B cell (primary cell): Measurements from ENCODE around the gene RNASEH2C. TPM values are rescaled to one million over a fixed set of nuclear protein-coding genes. Genes with fewer than 3 reads are reported as not detected.

Experiments used
- ATAC-seq: fragments of 200-7000 bp; cut with Tn5 transposase; one replicate; pipeline ENCODE4 v1.10.0; 2021; ENCODE audit warnings: low read depth, mild to moderate bottlenecking, moderate number of reproducible peaks, moderate library complexity
- CTCF ChIA-PET: fragments of 350-600 bp; sonication (Branson Sonifier 250); formaldehyde crosslinking; loops from one replicate; lab custom pipeline; 2021; ENCODE audit warnings: antibody characterized with exemption, inconsistent platforms; lab: Charles Lee
- POLR2A ChIA-PET: fragments of 350-600 bp; sonication (Branson Sonifier 250); formaldehyde crosslinking; loops from one replicate; lab custom pipeline; 2021; ENCODE audit warnings: antibody characterized with exemption; lab: Charles Lee
- DNase-seq: peaks from one replicate; pipeline ENCODE4 v3.0.0; 2013
- H2AFZ ChIP-seq: 2 replicates; pipeline ENCODE4 v1.6.1; 2012; ENCODE audit warnings: mild to moderate bottlenecking, low read depth, low read length; ENCODE audit not compliant: insufficient read depth, poor library complexity, severe bottlenecking
- H3K27ac ChIP-seq, 2 donors: 1 replicate in 1 of 2; 2 replicates in 1 of 2; pipeline ENCODE4 v1.5.1; 2012 to 2013; ENCODE audit warnings: low read length in 2 of 2, mild to moderate bottlenecking in 2 of 2, moderate library complexity in 1 of 2
- H3K27me3 ChIP-seq, 4 experiments: fragments of 200-600 bp in 1 of 4; sonication (generic) in 1 of 4; replicated peaks in 1 of 4; 1 replicate in 2 of 4; 2 replicates in 2 of 4; pipeline versions ENCODE4 v1.6.1 to v1.7.0; 2013 to 2016; ENCODE audit warnings: low read length in 3 of 4, mild to moderate bottlenecking in 2 of 4, mixed read lengths in 1 of 4, moderate library complexity in 1 of 4; ENCODE audit not compliant: insufficient read depth in 4 of 4, control insufficient read depth in 3 of 4; ENCODE audit errors: control extremely low read depth in 1 of 4
- H3K36me3 ChIP-seq, 2 experiments: replicated peaks in 1 of 2; 1 replicate in 1 of 2; 2 replicates in 1 of 2; pipeline versions ENCODE4 v1.6.1 to v1.7.1; 2013; ENCODE audit warnings: low read length in 1 of 2; ENCODE audit not compliant: insufficient read depth in 2 of 2, control insufficient read depth in 1 of 2; ENCODE audit errors: control extremely low read depth in 1 of 2, extremely low read depth in 1 of 2
- H3K4me1 ChIP-seq, 2 donors: fragments of 200-600 bp in 1 of 2; sonication (generic) in 1 of 2; 1 replicate in 1 of 2; 2 replicates in 1 of 2; pipeline versions ENCODE4 v1.5.1 to v1.6.1; 2013 to 2017; ENCODE audit warnings: low read length in 2 of 2; ENCODE audit not compliant: control insufficient read depth in 2 of 2, insufficient read depth in 2 of 2
- H3K4me2 ChIP-seq: replicated peaks from 2 replicates; pipeline ENCODE3; 2012; ENCODE audit warnings: mild to moderate bottlenecking, low read depth, low read length; ENCODE audit not compliant: poor library complexity, severe bottlenecking
- H3K4me3 ChIP-seq, 5 experiments: fragments of 200-600 bp in 1 of 5; sonication (generic) in 1 of 5; 1 replicate in 3 of 5; 2 replicates in 2 of 5; pipeline versions ENCODE4 v1.5.1 to v1.7.0; 2011 to 2016; ENCODE audit warnings: low read length in 4 of 5, mild to moderate bottlenecking in 4 of 5, low read depth in 2 of 5, control low read depth in 1 of 5, moderate library complexity in 1 of 5; ENCODE audit not compliant: insufficient read depth in 1 of 5; ENCODE audit errors: control extremely low read depth in 1 of 5, extremely low read depth in 1 of 5
- H3K79me2 ChIP-seq: fragments of 200-600 bp; sonication (generic); one replicate; pipeline ENCODE4 v1.6.0; 2016; ENCODE audit warnings: low read length; ENCODE audit not compliant: control insufficient read depth, insufficient read depth
- H3K9ac ChIP-seq: fragments of 200-600 bp; sonication (generic); 2 replicates; pipeline ENCODE4 v1.6.1; 2017; ENCODE audit warnings: mild to moderate bottlenecking, low read length, moderate library complexity
- H3K9me3 ChIP-seq, 3 donors: one replicate each; pipeline versions ENCODE4 v1.6.1 to v1.7.1; 2013; ENCODE audit warnings: low read length in 2 of 3; ENCODE audit not compliant: control insufficient read depth in 2 of 3, insufficient read depth in 1 of 3; ENCODE audit errors: control extremely low read depth in 1 of 3
- H4K20me1 ChIP-seq: 2 replicates; pipeline ENCODE4 v1.6.0; 2012; ENCODE audit warnings: mild to moderate bottlenecking, low read length; ENCODE audit not compliant: insufficient read depth, control insufficient read depth, poor library complexity, severe bottlenecking
- H3K27ac Mint-ChIP-seq: one replicate; pipeline ENCODE4 v1.8.0; 2021; ENCODE audit warnings: mixed read lengths
- H3K27me3 Mint-ChIP-seq: one replicate; pipeline ENCODE4 v1.8.0; 2021; ENCODE audit warnings: mixed read lengths
- H3K4me1 Mint-ChIP-seq: one replicate; pipeline ENCODE4 v1.8.0; 2021; ENCODE audit warnings: mixed read lengths
- H3K4me3 Mint-ChIP-seq: one replicate; pipeline ENCODE4 v1.8.0; 2021; ENCODE audit warnings: mixed read lengths
- H3K9me3 Mint-ChIP-seq: one replicate; pipeline ENCODE4 v1.8.0; 2022; ENCODE audit warnings: mixed read lengths; ENCODE audit not compliant: insufficient read depth
- CTCF ChIP-seq: fragments of 200-600 bp; IDR thresholded peaks from one replicate; pipeline ENCODE4 v1.8.0; 2022; ENCODE audit warnings: antibody characterized with exemption, mild to moderate bottlenecking
- EZH2 ChIP-seq: IDR thresholded peaks from 2 replicates; pipeline ENCODE4 v1.6.1; 2012; ENCODE audit warnings: borderline replicate concordance, low read depth, mild to moderate bottlenecking, moderate library complexity, low read length; ENCODE audit not compliant: insufficient read depth, poor library complexity, severe bottlenecking
- WGBS: methylation state at CpG from one replicate; pipeline ENCODE4 v1.1.5; 2013; ENCODE audit warnings: missing lambda C conversion rate; ENCODE audit not compliant: insufficient coverage; 5-methylcytosine and 5-hydroxymethylcytosine counted together
- intact Hi-C: fragments of 100-400 bp; cut with micrococcal nuclease; formaldehyde crosslinking; loops from one replicate; pipeline ENCODE4 v1.10.0; 2022
- polyA plus RNA-seq: library from polyadenylated mRNA; depleted of rRNA; stranded (reverse); fragments of >200 nt; gene quantifications from 2 replicates; pipeline ENCODE4 v1.2.3, GENCODE V29; 2012
- total RNA-seq, 2 donors: library from RNA; stranded (reverse); fragments of 120-200 nt in 1 of 2; gene quantifications; 1 replicate in 1 of 2; 2 replicates in 1 of 2; pipeline versions ENCODE4 v1.2.3 to v1.2.4, GENCODE V29; 2013 to 2022

The RNASEH2C gene
- total and polyA plus RNA-seq, 2 donors (not counting 1 experiment from before 2014, with no cell fraction given), result 75.3 to 95.0 TPM

- POLR2A ChIA-PET, result interaction anchor here (2.6 kb wide), 1 partner anchor 10 kb away, joined by 28 read pairs; the partner anchor contains the start of gene RNASEH2C
- WGBS, result 57% methylated on average over 1 of the region's 3 CpGs
- no peak overlapping the region for H2AFZ ChIP-seq
These were observed 10.2 kb downstream of the RNASEH2C start for GRCh38 chr11:65710421-65710820.

More at GRCh38 chr11:65710421-65710820, 10.2 kb downstream of the RNASEH2C start:
- Histone ChIP-seq H3K4me1 (peaks cover 14 to 22% of the 10 kb centered on the region in 2 donors), H3K4me3 (no peak overlapping the region), H3K27ac (no peak overlapping the region), H3K27me3 (no peaks in the 10 kb centered on the region), H3K79me2 (peaks cover 21% of the 10 kb centered on the region), H3K4me2 (no peak overlapping the region), H3K9me3 (no peaks in the 10 kb centered on the region), H4K20me1 (peaks cover 10% of the 10 kb centered on the region), H3K9ac (no peak overlapping the region), H3K36me3 (peaks cover 0 to 25% of the 10 kb centered on the region in 2 experiments)
- CTCF ChIA-PET, result interaction anchor here (1.2 to 2.9 kb wide), 9 partner anchors 10 to 342 kb away, joined by 3 to 28 read pairs (median 16); partner anchors contain the start of genes AP5B1, CCDC85B, FIBP and PCNX3
- TF ChIP-seq EZH2, result no peak
- TF ChIP-seq CTCF, result no peak
- Mint-ChIP-seq H3K27me3 (no peaks in the 10 kb centered on the region), H3K27ac (peak overlapping the region; percentile 37), H3K9me3 (no peaks in the 10 kb centered on the region), H3K4me3 (peak overlapping the region; percentile 21), H3K4me1 (peaks cover 34% of the 10 kb centered on the region)
- DNase-seq, result no peak
- ATAC-seq, result no peak
- intact Hi-C loops, result loop anchor here (5.0 kb wide), 1 partner anchor 557 kb away; the partner anchor contains the start of gene RAB1B
